Body of pancreas (tissue), 4 donors: ENCODE measurements around the gene FAM107B. TPM values are rescaled to one million over a fixed set of nuclear protein-coding genes. Genes with fewer than 3 reads are reported as not detected.
"Not testable (repeated sequence)": the region's sequence is repeated elsewhere in the genome, so short reads cannot be mapped to it uniquely, and the experiment has no call there.

Experiments
- ATAC-seq: fragments of 150-250 bp; one replicate; pipeline ENCODE4 v1.9.1; 2016
- DNase-seq, 4 donors: peaks; one replicate each; pipeline ENCODE4 v3.0.0-alpha.2; 2019
- H3K27ac ChIP-seq, 4 donors: fragments of 200-600 bp; sonication (generic); 1 replicate in 3 of 4; 2 replicates in 1 of 4; pipeline versions ENCODE4 v1.5.1 to v1.6.1; 2016 to 2019; ENCODE audit warnings: mild to moderate bottlenecking in 1 of 4, mixed read lengths in 1 of 4, moderate library complexity in 1 of 4
- H3K27me3 ChIP-seq, 2 donors: fragments of 200-600 bp; sonication (generic); one replicate each; pipeline ENCODE4 v1.6.0; 2016; ENCODE audit warnings: mild to moderate bottlenecking in 1 of 2
- H3K36me3 ChIP-seq, 2 donors: fragments of 200-600 bp; sonication (generic); replicated peaks in 1 of 2; 2 replicates each; pipeline ENCODE4 v1.5.1; 2016; ENCODE audit warnings: low read depth in 2 of 2; ENCODE audit not compliant: insufficient read depth in 1 of 2
- H3K4me1 ChIP-seq: fragments of 200-600 bp; sonication (generic); one replicate; pipeline ENCODE4 v1.6.0; 2016
- H3K4me3 ChIP-seq, 2 donors: fragments of 200-600 bp; sonication (generic); 1 replicate in 1 of 2; 2 replicates in 1 of 2; pipeline ENCODE4 v1.5.1; 2016 to 2019
- H3K9me3 ChIP-seq, 3 donors: fragments of 200-600 bp; sonication (generic); 1 replicate in 2 of 3; 2 replicates in 1 of 3; pipeline ENCODE4 v1.5.1; 2016
- POLR2A ChIP-seq, 3 donors: fragments of 450-650 bp; IDR thresholded peaks; one replicate each; pipeline ENCODE4 v1.6.1; 2016; ENCODE audit warnings: antibody characterized with exemption in 3 of 3, mild to moderate bottlenecking in 2 of 3
- WGBS, 2 donors: methylation state at CpG; one replicate each; pipeline ENCODE4 v1.1.5; 2017; 5-methylcytosine and 5-hydroxymethylcytosine counted together
- intact Hi-C: fragments of 100-400 bp; cut with DNase I; formaldehyde crosslinking; loops from one replicate; pipeline ENCODE4 v1.15.1; 2023
- total RNA-seq, 2 donors: library from RNA; depleted of rRNA; stranded (reverse); fragments of >200 nt; gene quantifications; one replicate each; pipeline ENCODE4 v1.1.0, GENCODE V29; 2016
- TF ChIP-seq, protein P1 (sequence below), 7 experiments: fragments of 450-650 bp in 4 of 7; fragments of 200-600 bp in 3 of 7; sonication (generic) in 3 of 7; IDR thresholded peaks; one replicate each; pipeline ENCODE4 v1.5.1; 2016 to 2019; ENCODE audit warnings: antibody characterized with exemption in 7 of 7

FAM107B gene
- total RNA-seq, 2 donors from 2014 or later: 19.4 to 45.9 TPM

DNA sequence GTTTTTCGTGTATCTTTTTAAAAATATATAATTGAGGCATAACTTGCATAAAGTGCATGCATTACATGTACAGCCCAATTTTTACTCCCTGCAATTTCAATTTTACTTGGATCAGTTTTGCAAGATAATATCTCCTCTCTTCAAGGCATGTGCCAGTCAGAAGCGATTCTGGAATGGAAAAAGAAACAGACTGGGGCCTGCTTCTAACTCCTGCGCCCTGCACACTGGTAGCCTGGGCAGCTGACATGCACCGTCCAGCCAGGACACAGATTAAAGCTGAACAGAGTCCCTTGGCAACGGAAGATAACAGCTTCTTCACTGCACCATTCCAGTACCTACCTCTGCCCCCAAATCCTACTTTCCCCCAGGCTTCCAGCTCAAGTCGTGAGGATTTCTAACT, 182.1 kb downstream of the FAM107B start:
- peaks cover 0 to 2% of the 10 kb centered on the region in 2 donors for H3K36me3 ChIP-seq
- 47 to 48% methylated on average over 6 of the region's 6 CpGs for WGBS, 2 donors
- ATAC-seq (no peak), DNase-seq (no peak)
- no peak overlapping the region for H3K4me3 ChIP-seq
- no peak overlapping the region for H3K27ac ChIP-seq
- H3K9me3 ChIP-seq: no peaks in the 10 kb centered on the region
- intact Hi-C loops: no loop called here
- peaks cover 24% of the 10 kb centered on the region for H3K4me1 ChIP-seq
- TF ChIP-seq POLR2A (IDR thresholded peaks at IDR 0.05): no peak
- TF ChIP-seq, protein P1, sequence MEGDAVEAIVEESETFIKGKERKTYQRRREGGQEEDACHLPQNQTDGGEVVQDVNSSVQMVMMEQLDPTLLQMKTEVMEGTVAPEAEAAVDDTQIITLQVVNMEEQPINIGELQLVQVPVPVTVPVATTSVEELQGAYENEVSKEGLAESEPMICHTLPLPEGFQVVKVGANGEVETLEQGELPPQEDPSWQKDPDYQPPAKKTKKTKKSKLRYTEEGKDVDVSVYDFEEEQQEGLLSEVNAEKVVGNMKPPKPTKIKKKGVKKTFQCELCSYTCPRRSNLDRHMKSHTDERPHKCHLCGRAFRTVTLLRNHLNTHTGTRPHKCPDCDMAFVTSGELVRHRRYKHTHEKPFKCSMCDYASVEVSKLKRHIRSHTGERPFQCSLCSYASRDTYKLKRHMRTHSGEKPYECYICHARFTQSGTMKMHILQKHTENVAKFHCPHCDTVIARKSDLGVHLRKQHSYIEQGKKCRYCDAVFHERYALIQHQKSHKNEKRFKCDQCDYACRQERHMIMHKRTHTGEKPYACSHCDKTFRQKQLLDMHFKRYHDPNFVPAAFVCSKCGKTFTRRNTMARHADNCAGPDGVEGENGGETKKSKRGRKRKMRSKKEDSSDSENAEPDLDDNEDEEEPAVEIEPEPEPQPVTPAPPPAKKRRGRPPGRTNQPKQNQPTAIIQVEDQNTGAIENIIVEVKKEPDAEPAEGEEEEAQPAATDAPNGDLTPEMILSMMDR (IDR thresholded peaks at IDR 0.05): no peak
- no peaks in the 10 kb centered on the region for H3K27me3 ChIP-seq

DNA sequence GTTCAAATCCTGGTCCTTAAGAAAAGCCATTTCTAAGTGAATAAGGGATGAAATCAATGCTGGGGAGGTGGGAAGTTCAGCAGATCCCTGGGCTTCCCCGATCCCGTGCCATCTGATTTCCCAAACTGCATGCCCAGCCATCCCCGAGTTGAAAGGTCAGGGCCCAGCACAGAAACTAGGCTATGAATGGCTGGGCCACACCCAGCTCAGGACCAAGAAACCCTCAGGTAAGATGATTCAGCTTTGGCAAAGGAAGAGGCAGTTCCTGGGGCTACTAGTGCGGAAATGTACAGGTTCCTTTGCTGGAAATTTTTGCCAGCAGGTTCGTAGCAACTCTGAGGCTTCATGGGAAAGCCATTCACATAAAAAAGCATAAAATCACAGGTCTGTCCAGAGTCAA, 182.7 kb downstream of the FAM107B start:
- Histone ChIP-seq H3K4me1 (peaks cover 29% of the 10 kb centered on the region), H3K27me3 (no peaks in the 10 kb centered on the region), H3K27ac (no peak overlapping the region), H3K4me3 (no peak overlapping the region), H3K36me3 (peaks cover 0 to 2% of the 10 kb centered on the region in 2 donors), H3K9me3 (no peaks in the 10 kb centered on the region)
- 67 to 86% methylated on average over 5 of the region's 5 CpGs for WGBS, 2 donors
- ATAC-seq (no peak), DNase-seq (no peak)
- no peak for TF ChIP-seq POLR2A (IDR thresholded peaks at IDR 0.05)
- TF ChIP-seq, protein P1 (IDR thresholded peaks at IDR 0.05): no peak
- intact Hi-C loops: no loop called here

DNA sequence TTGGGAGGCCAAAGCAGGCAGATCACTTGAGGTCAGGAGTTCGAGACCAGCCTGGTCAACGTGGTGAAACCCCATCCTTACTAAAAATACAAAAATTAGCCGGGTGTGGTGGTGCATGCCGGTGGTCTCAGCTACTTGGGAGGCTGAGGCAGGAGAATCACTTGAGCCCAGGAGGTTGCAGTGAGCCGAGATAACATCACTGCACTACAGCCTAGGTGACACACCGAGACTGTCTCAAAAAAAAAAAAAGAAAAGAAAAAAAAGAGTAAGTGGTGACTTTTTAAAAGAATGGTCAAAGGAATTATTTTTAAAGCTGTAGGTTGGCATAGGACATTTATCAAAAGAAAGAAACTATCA, 185.8 kb downstream of the FAM107B start:
- DNase-seq, ATAC-seq, intact Hi-C loops, H3K9me3 ChIP-seq, H3K4me3 ChIP-seq, H3K27me3 ChIP-seq, H3K36me3 ChIP-seq: not testable (repeated sequence)
- Histone ChIP-seq H3K4me1 (peaks cover 50% of the 10 kb centered on the region), H3K27ac (peak overlapping the region in 2 of 4 donors; percentile 63 to 64)
- 89 to 93% methylated on average over 6 of the region's 6 CpGs for WGBS, 2 donors

DNA sequence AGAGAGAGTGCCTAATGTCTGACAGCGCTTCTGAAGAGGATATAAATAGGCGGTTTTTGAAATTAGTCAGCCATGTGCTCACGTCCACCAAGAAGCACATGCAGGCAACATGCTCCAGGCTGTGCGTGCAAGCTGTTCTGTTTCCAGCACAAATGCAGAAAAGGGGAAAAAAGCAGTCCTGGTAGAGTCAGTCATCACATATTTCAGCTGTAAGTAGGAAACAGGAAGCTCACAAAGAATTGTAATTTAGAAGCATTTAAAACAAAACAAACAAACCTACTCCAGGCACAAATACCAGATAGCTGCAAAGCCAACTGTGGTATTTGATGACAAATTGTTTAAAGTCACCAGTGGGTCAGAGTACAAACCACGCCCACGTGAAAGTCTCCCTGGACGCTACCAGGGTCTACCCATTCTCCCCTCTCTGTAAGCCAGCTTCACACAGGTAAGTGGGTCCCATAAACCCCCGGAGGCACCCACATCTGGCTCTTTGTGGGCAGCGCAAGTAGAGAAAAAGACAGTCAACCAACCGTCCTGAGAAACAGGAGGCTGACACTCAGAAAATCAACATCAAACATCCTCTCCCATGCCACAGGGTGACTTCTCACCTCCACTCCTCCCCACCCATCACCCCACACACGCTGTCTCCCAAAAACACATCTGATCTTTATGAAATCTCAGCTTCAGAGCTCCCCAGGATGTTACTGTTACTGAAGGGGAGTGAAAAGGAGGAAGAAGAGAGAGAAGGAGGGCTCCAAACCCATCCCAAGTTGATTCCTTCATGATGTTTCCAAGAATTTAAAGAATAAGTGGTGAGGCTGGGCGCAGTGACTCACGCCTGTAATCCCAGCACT, 186.4 kb downstream of the FAM107B start:
- Histone ChIP-seq H3K4me1 (peaks cover 53% of the 10 kb centered on the region), H3K36me3 (peaks cover 0 to 2% of the 10 kb centered on the region in 2 donors), H3K27ac (peak overlapping the region; percentile 7 to 64 (median 58)), H3K27me3 (no peaks in the 10 kb centered on the region), H3K4me3 (no peak overlapping the region), H3K9me3 (no peaks in the 10 kb centered on the region)
- intact Hi-C loops: no loop called here
- ATAC-seq (peak; percentile 51), DNase-seq (peak in 1 of 4 donors; percentile 65)
- TF ChIP-seq, protein P1 (IDR thresholded peaks at IDR 0.05): no peak
- TF ChIP-seq POLR2A (IDR thresholded peaks at IDR 0.05): no peak
- 53 to 73% methylated on average over 12 to 13 of the region's 13 CpGs for WGBS, 2 donors

DNA sequence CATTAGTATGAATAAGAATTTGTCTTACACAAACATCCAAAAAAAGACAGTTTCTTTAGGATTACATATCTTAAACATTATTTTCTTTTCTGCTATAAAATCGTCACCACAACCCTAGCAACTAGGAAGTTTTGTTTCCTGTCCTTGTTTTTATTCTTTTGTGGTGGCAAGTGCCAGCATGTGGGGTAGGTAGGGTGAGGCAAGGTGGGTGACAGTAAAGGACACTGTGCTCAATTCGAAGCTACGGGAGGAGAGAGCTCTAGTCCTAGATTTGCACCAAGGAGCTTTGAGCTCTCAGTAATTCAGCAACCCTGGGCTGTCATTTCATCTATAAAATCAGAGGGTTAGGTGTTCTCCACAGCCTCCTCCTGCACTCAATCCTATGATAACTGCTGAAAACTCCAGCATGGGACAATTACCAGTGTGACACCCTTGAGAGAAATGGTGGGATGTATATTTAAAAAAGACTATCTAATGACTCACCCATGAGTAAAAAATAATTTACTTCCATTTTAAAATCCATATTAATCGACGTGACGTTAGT, 187.1 kb downstream of the FAM107B start:
- Histone ChIP-seq H3K27me3 (no peaks in the 10 kb centered on the region), H3K27ac (peak overlapping the region; percentile 7 to 64 (median 58)), H3K9me3 (no peaks in the 10 kb centered on the region), H3K4me1 (peaks cover 52% of the 10 kb centered on the region), H3K36me3 (peaks cover 0 to 2% of the 10 kb centered on the region in 2 donors), H3K4me3 (no peak overlapping the region)
- intact Hi-C loops: no loop called here
- ATAC-seq (no peak), DNase-seq (no peak)
- 53 to 64% methylated on average over 6 of the region's 6 CpGs for WGBS, 2 donors
- TF ChIP-seq POLR2A (IDR thresholded peaks at IDR 0.05): no peak
- TF ChIP-seq, protein P1 (IDR thresholded peaks at IDR 0.05): no peak
